ENCODE measurements around the gene SMC5.
A peak's percentile ranks its signal among the peaks of the same experiment; 100 is the strongest.

SMC5 gene

GRCh38 chr9:70340572-70340971, 81.8 kb downstream of the SMC5 start:
- no peak for TF ChIP-seq ZFX (IDR thresholded peaks at IDR 0.05)
- TF ChIP-seq CTCF (conservative IDR thresholded peaks at IDR 0.05) = peak; percentile 76
- H3K27ac ChIP-seq = no peak overlapping the region

GRCh38 chr9:70347046-70347445, 88.3 kb downstream of the SMC5 start:
- no peak overlapping the region for H3K27ac ChIP-seq
- TF ChIP-seq CTCF (conservative IDR thresholded peaks at IDR 0.05) = no peak
- no peak for TF ChIP-seq ZFX (IDR thresholded peaks at IDR 0.05)

GRCh38 chr9:70352356-70352755, 93.6 kb downstream of the SMC5 start:
- no peak overlapping the region for H3K27ac ChIP-seq
- no peak for TF ChIP-seq CTCF (conservative IDR thresholded peaks at IDR 0.05)
- no peak for TF ChIP-seq ZFX (IDR thresholded peaks at IDR 0.05)

- H3K27ac ChIP-seq = no peak overlapping the region
- TF ChIP-seq ZFX (IDR thresholded peaks at IDR 0.05) (no peak), CTCF (conservative IDR thresholded peaks at IDR 0.05) (peak; percentile 92)
These were observed 94.0 kb downstream of the SMC5 start for GRCh38 chr9:70352802-70353201.

- no peak overlapping the region for H3K27ac ChIP-seq
- TF ChIP-seq ZFX (IDR thresholded peaks at IDR 0.05) = no peak
- TF ChIP-seq CTCF (conservative IDR thresholded peaks at IDR 0.05) = no peak
These were observed 97.0 kb downstream of the SMC5 start for GRCh38 chr9:70355801-70356200.

- TF ChIP-seq ZFX (IDR thresholded peaks at IDR 0.05) (no peak), CTCF (conservative IDR thresholded peaks at IDR 0.05) (no peak)
- no peak overlapping the region for H3K27ac ChIP-seq
These were observed 104.2 kb downstream of the SMC5 start for GRCh38 chr9:70362952-70363351.

GRCh38 chr9:70363760-70364159, 105.0 kb downstream of the SMC5 start:
- no peak overlapping the region for H3K27ac ChIP-seq
- TF ChIP-seq ZFX (IDR thresholded peaks at IDR 0.05) = no peak
- no peak for TF ChIP-seq CTCF (conservative IDR thresholded peaks at IDR 0.05)

Measured in C4-2B (cell line).